IPS-11a (cell line): Measurements from ENCODE around the gene TLCD2.
A peak's percentile ranks its signal among the peaks of the same experiment; 100 is the strongest.
"Not testable (repeated sequence)": the region's sequence is repeated elsewhere in the genome, so short reads cannot be mapped to it uniquely, and the experiment has no call there.

Experiments used
- H3K4me3 ChIP-seq: one replicate; pipeline ENCODE4 v1.5.1; 2013; ENCODE audit warnings: low read depth, low read length, control low read depth

TLCD2 gene

GRCh38 chr17:1736348-1737281, 26.4 kb upstream of the TLCD2 start:
- no peak overlapping the region for H3K4me3 ChIP-seq

- no peak overlapping the region for H3K4me3 ChIP-seq
These were observed 25.7 kb upstream of the TLCD2 start for GRCh38 chr17:1735834-1736347.

DNA sequence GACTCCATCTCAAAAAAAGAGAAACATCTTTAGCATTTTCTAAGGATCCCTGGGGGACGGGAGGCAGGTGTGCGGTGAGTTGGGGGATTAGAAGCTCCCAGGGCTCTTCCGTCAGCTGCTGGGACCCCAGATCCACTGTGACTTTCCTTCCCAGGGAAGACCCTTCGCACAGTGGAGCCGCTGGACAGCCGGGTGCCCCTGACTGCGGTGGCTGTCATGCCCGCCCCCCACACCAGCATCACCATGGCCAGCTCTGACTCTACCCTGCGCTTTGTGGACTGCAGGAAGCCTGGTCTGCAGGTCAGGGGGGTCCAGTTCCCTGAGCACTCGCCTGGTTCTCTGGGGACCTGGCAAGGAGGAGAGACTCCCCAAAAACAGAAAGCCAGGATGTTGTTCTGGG, 25.2 kb upstream of the TLCD2 start:
- H3K4me3 ChIP-seq: no peak overlapping the region

DNA sequence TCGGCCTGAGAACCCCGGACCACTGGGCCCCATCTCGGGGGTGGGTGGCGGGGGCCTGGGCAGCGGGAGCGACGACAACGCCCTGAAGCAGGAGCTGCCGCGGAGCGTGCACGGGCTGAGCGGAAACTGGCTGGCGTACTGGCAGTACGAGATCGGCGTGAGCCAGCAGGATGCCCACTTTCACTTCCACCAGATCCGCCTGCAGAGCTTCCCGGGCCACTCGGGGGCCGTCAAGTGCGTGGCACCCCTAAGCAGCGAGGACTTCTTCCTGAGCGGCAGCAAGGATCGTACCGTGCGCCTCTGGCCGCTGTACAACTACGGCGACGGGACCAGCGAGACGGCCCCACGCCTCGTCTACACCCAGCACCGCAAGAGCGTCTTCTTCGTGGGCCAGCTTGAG, 23.6 kb upstream of the TLCD2 start:
- H3K4me3 ChIP-seq: no peak overlapping the region

GRCh38 chr17:1732833-1733321, 22.7 kb upstream of the TLCD2 start:
- no peak overlapping the region for H3K4me3 ChIP-seq

DNA sequence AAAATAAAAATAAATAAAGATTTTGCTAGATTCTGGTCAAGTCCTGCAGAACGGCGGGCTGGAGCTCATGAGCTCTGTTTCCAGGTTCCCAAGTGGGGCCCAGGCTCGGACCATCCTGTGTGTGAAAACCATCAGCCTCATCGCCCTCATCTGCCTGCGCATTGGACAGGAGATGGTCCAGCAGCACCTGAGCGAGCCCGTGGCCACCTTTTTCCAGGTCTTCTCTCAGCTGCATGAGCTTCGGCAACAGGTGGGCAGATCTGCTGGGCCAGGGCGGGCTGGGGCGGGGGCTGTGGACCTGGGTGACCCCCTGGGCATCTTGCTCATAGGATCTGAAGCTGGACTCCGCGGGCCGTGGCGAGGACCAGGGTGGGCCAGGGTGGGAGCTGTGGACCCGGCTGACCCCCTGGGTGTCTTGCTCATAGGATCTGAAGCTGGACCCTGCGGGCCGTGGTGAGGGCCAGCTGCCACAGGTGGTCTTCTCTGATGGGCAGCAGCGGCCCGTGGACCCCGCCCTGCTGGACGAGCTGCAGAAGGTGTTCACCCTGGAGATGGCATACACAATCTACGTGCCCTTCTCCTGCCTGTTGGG, 22.2 kb upstream of the TLCD2 start:
- no peak overlapping the region for H3K4me3 ChIP-seq

DNA sequence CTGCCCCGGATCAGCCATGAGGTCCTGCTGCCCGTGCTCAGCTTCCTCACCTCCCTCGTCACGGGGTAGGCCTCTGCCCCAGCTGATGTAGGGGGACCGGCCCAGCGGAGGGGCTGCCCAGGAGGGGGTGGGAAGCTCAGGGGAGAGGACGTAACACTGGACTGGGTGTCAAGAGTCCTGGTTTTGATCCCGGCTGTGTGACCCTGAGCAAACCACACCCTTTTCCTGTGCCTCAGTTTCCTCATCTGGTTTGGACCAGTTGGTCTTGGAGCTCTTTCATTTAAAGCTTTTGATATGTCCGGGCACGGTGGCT, 21.0 kb upstream of the TLCD2 start:
- no peak overlapping the region for H3K4me3 ChIP-seq

GRCh38 chr17:1730326-1731193, 20.4 kb upstream of the TLCD2 start:
- H3K4me3 ChIP-seq: no peak overlapping the region

DNA sequence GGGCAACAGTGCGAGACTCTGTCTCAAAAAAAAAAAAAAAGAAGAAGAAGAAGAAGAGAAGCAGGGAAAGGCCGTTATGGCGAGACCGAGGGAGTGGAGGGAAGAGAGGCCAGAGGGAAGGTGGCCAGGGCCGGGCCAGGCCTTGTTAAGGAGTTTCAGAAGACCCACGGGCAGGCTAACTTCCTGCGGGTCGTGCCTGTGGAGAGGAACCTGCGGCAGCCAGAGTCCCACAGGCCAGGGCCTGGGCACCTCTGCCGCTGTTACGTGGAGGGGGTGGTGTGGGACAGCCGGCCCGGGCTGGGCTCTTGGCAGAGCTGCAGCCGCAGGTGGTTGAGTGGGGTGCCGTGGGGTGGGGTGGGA, 19.8 kb upstream of the TLCD2 start:
- no peak overlapping the region for H3K4me3 ChIP-seq

DNA sequence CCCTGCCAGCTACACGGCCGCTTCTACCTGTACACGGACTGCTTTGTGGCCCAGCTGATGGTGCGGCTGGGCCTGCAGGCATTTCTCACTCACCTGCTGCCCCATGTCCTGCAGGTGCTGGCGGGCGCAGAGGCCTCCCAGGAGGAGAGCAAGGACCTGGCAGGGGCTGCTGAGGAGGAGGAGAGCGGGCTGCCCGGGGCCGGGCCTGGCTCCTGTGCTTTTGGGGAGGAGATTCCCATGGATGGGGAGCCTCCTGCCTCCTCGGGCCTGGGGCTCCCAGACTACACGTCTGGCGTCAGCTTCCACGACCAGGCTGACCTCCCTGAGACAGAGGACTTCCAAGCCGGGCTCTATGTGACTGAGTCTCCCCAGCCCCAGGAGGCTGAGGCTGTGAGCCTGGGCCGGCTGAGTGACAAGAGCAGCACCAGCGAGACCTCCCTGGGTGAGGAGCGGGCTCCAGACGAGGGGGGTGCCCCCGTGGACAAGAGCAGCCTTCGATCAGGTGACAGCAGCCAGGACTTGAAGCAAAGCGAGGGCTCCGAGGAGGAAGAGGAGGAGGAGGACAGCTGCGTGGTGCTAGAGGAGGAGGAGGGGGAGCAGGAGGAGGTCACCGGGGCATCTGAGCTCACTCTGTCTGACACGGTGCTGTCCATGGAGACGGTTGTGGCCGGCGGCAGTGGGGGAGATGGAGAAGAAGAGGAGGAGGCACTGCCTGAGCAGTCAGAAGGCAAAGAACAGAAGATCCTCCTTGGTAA, 17.9 kb upstream of the TLCD2 start:
- H3K4me3 ChIP-seq: no peak overlapping the region

DNA sequence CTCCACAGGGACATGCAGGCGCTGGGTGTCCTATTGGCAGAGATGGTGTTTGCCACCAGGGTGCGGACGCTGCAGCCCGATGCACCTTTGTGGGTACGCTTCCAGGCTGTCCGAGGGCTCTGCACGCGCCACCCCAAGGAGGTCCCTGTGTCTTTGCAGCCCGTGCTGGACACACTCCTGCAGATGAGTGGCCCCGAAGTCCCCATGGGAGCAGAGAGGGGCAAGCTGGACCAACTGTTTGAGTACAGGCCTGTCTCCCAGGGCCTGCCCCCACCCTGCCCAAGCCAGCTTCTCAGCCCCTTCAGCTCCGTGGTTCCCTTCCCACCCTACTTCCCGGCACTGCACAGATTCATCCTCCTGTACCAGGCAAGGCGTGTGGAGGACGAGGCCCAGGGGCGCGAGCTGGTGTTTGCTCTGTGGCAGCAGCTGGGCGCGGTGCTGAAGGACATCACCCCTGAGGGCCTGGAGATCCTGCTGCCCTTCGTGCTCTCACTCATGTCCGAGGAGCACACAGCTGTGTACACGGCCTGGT, 17.1 kb upstream of the TLCD2 start:
- no peak overlapping the region for H3K4me3 ChIP-seq

DNA sequence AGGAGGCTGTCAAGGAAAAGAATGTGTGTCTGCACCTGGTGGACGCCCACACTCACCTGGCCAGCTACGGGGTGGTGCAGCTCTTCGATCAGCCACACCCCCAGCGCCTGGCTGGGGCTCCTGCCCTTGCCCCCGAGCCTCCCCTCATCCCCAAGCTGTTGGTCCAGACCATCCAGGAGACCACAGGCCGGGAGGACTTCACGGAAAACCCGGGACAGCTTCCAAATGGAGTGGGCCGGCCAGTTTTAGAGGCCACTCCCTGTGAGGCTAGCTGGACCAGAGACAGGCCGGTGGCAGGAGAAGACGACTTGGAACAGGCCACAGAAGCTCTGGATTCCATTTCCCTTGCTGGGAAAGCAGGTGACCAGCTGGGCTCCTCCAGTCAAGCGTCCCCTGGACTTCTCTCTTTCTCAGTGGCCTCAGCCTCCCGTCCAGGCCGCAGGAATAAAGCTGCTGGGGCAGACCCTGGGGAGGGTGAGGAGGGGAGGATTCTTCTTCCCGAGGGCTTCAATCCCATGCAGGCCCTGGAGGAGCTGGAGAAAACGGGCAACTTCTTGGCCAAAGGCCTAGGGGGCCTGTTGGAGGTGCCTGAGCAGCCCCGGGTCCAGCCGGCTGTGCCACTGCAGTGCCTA, 16.6 kb upstream of the TLCD2 start:
- no peak overlapping the region for H3K4me3 ChIP-seq

DNA sequence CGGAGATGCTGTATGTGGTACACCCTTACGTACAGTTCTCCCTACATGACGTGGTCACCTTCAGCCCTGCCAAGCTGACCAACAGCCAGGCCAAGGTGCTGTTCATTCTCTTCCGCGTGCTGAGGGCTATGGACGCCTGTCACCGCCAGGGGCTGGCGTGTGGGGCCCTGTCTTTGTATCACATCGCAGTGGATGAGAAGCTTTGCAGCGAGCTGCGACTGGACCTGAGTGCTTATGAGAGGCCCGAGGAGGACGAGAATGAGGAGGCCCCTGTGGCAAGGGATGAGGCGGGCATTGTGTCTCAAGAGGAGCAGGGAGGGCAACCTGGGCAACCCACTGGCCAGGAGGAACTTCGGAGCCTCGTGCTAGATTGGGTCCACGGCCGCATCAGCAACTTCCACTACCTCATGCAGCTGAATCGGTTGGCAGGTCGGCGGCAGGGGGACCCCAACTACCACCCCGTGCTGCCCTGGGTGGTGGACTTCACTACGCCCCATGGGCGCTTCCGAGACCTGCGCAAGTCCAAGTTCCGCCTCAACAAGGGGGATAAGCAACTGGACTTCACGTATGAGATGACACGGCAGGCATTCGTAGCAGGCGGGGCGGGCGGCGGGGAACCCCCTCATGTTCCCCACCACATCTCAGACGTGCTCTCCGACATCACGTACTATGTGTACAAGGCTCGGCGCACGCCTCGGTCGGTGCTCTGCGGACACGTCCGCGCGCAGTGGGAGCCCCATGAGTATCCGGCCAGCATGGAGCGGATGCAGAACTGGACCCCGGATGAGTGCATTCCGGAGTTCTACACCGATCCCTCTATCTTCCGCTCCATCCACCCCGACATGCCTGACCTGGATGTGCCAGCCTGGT, 15.7 kb upstream of the TLCD2 start:
- no peak overlapping the region for H3K4me3 ChIP-seq

GRCh38 chr17:1724869-1725641, 14.9 kb upstream of the TLCD2 start:
- peak overlapping the region; percentile 43 for H3K4me3 ChIP-seq

DNA sequence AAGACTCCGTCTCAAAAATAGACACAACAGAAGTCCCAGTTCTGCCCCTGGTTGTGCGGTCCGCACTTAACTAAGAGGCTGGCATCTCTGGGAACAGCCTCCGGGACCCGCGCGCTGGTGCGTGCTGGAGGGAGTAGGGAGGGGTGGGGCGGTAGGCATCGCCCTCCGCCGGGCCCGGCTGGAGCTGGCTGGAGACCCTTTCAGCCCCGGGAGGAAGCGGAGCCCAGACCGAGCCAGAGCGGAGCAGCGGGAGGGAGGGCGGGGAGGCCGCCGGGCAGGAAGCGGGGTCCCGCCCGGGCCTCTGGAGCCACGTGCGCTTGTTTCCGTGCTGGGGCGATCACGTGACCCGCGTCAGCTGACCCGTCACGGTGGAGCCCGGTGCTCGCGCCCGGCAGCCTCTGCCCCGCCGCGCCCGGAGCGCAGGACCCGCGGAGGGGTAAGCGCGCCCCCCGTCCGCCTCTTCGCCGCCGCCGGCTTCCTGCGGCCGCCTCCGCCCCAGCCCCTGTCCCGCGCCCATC, 14.2 kb upstream of the TLCD2 start, which contains the start of gene WDR81:
WDR81 (plus strand) TSS at position 354 of the 518 bp plus-strand sequence. CDS start 256 bp downstream, outside the sequence.
- H3K4me3 ChIP-seq: peak within 1 kb of the TSS; percentile 43

GRCh38 chr17:1722022-1722421, 11.8 kb upstream of the TLCD2 start:
- not testable (repeated sequence) for H3K4me3 ChIP-seq

GRCh38 chr17:1720856-1721386, 10.7 kb upstream of the TLCD2 start:
- H3K4me3 ChIP-seq: no peak overlapping the region
